GM23248 (cell line): ENCODE measurements around the gene ZNF501.

Experiments used
- EZH2 ChIP-seq: fragments of 200-600 bp; sonication (generic); IDR thresholded peaks from 2 replicates; pipeline ENCODE4 v1.6.1; 2018; ENCODE audit warnings: antibody characterized with exemption, mild to moderate bottlenecking; ENCODE audit not compliant: insufficient read depth, poor library complexity, severe bottlenecking
- EZH2phosphoT487 ChIP-seq: fragments of 200-600 bp; sonication (generic); IDR thresholded peaks from 2 replicates; pipeline ENCODE4 v1.6.1; 2018; ENCODE audit warnings: antibody characterized with exemption, moderate library complexity, mild to moderate bottlenecking, low read depth; ENCODE audit not compliant: insufficient read depth

DNA sequence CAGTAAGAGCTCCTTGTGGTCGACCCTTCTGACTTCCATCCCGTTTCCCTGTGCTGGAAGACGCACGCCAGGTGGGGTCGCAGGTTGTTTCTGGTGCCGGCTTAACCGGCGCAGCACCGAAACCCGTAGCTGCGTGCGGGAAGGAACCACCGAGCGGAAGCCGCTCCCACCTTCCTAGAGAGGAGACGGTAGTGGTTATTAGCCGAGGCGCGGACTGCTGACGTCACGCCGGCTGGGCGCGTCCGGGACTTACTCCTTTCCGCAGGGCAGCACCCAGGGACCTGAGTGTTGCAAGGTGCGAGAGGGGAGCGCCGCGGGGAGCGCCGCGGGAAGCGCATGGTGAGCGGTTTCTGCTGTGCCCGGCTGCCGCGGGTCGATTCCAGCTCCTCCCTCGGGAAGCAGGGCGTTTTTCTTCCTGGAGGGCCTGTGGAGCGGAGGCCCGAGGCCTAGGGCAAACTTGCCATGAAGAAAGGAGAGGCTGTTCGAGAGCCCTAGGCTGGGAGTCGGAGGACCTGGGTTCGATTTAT, at the start of gene ZNF501:
- no peak for TF ChIP-seq EZH2
- TF ChIP-seq EZH2phosphoT487: no peak
